Lower lobe of right lung (tissue), 2 donors: Measurements from ENCODE around the gene ENPP3. TPM values are rescaled to one million over a fixed set of nuclear protein-coding genes. Genes with fewer than 3 reads are reported as not detected.

Source experiments
- ATAC-seq, 2 donors: fragments of 200-7000 bp; cut with Tn5 transposase; one replicate each; pipeline ENCODE4 v1.9.1; 2020 to 2022; ENCODE audit warnings: mild to moderate bottlenecking in 2 of 2, moderate library complexity in 2 of 2
- DNase-seq: peaks from one replicate; pipeline ENCODE4 v3.0.0-alpha.2; 2020
- H3K27ac ChIP-seq: fragments of 200-600 bp; one replicate; pipeline ENCODE4 v1.8.0; 2022
- H3K27me3 ChIP-seq: fragments of 200-600 bp; one replicate; pipeline ENCODE4 v1.8.0; 2022; ENCODE audit warnings: low read depth
- H3K36me3 ChIP-seq: fragments of 200-600 bp; one replicate; pipeline ENCODE4 v1.8.0; 2022; ENCODE audit warnings: mild to moderate bottlenecking
- H3K4me1 ChIP-seq: fragments of 200-600 bp; one replicate; pipeline ENCODE4 v1.8.0; 2022
- H3K4me3 ChIP-seq: fragments of 200-600 bp; one replicate; pipeline ENCODE4 v1.8.0; 2022; ENCODE audit warnings: mild to moderate bottlenecking
- H3K9me3 ChIP-seq: fragments of 200-600 bp; one replicate; pipeline ENCODE4 v1.8.0; 2022
- intact Hi-C: fragments of 100-400 bp; cut with DNase I; formaldehyde crosslinking; loops from one replicate; pipeline ENCODE4 v1.11.0; 2022
- total RNA-seq: library from RNA; stranded (reverse); fragmentation: NEBNext Ultra II Directional; extraction: Animal tissue kit (Norgen Biotek cat#: 25700); gene quantifications from one replicate; pipeline ENCODE4 v1.2.1, GENCODE V29; 2021
- TF ChIP-seq, protein P1 (sequence below): fragments of 200-600 bp; IDR thresholded peaks from one replicate; pipeline ENCODE4 v1.8.0; 2022; ENCODE audit warnings: antibody characterized with exemption, mild to moderate bottlenecking
- donor health status: DM: no; HTN: yes; CAD: no; lungs with severe emphysema.

ENPP3 gene
- total RNA-seq, 1 donor from 2014 or later = 1.7 TPM

- H3K4me1 ChIP-seq = no peaks in the 10 kb centered on the region
- no peak for DNase-seq
- TF ChIP-seq, protein P1, sequence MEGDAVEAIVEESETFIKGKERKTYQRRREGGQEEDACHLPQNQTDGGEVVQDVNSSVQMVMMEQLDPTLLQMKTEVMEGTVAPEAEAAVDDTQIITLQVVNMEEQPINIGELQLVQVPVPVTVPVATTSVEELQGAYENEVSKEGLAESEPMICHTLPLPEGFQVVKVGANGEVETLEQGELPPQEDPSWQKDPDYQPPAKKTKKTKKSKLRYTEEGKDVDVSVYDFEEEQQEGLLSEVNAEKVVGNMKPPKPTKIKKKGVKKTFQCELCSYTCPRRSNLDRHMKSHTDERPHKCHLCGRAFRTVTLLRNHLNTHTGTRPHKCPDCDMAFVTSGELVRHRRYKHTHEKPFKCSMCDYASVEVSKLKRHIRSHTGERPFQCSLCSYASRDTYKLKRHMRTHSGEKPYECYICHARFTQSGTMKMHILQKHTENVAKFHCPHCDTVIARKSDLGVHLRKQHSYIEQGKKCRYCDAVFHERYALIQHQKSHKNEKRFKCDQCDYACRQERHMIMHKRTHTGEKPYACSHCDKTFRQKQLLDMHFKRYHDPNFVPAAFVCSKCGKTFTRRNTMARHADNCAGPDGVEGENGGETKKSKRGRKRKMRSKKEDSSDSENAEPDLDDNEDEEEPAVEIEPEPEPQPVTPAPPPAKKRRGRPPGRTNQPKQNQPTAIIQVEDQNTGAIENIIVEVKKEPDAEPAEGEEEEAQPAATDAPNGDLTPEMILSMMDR = peak; percentile 21
- no peak for ATAC-seq
- no peaks in the 10 kb centered on the region for H3K27me3 ChIP-seq
- H3K4me3 ChIP-seq = no peak overlapping the region
- intact Hi-C loops = no loop called here
- H3K36me3 ChIP-seq = peaks cover 100% of the 10 kb centered on the region
- no peaks in the 10 kb centered on the region for H3K9me3 ChIP-seq
- no peak overlapping the region for H3K27ac ChIP-seq
Measured at GRCh38 chr6:131597446-131597845, 39.7 kb upstream of the ENPP3 start.

DNA sequence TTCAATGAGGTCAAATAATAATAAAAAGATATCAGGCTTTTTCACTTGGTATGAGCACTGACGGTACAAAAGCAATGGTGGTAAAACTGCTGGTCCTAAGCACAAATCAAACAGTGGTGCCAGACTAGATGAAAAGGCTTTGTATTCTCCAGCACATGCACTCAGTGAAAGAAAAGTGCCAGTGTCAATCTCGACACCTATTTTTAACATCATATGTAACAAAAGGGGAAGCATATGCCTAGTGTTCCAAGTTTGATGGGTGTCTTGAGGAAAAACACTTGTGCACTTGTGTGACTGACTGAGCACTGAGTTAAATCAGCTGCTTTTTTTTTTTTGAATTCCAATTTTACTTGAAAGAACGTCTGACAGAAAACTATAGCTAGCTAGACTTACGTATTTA, 36.4 kb upstream of the ENPP3 start:
- peaks cover 100% of the 10 kb centered on the region for H3K36me3 ChIP-seq
- H3K4me3 ChIP-seq = no peak overlapping the region
- no peaks in the 10 kb centered on the region for H3K27me3 ChIP-seq
- no peak overlapping the region for H3K27ac ChIP-seq
- no peak for DNase-seq
- no peaks in the 10 kb centered on the region for H3K4me1 ChIP-seq
- TF ChIP-seq, protein P1 = no peak
- ATAC-seq = no peak
- no peaks in the 10 kb centered on the region for H3K9me3 ChIP-seq
- intact Hi-C loops = no loop called here

GRCh38 chr6:131602781-131603312, 34.3 kb upstream of the ENPP3 start:
- Histone ChIP-seq H3K27me3 (no peaks in the 10 kb centered on the region), H3K4me3 (no peak overlapping the region), H3K9me3 (no peaks in the 10 kb centered on the region), H3K27ac (no peak overlapping the region), H3K4me1 (no peaks in the 10 kb centered on the region), H3K36me3 (peaks cover 100% of the 10 kb centered on the region)
- no peak for ATAC-seq
- intact Hi-C loops = no loop called here
- DNase-seq = no peak
- TF ChIP-seq, protein P1 = no peak

DNA sequence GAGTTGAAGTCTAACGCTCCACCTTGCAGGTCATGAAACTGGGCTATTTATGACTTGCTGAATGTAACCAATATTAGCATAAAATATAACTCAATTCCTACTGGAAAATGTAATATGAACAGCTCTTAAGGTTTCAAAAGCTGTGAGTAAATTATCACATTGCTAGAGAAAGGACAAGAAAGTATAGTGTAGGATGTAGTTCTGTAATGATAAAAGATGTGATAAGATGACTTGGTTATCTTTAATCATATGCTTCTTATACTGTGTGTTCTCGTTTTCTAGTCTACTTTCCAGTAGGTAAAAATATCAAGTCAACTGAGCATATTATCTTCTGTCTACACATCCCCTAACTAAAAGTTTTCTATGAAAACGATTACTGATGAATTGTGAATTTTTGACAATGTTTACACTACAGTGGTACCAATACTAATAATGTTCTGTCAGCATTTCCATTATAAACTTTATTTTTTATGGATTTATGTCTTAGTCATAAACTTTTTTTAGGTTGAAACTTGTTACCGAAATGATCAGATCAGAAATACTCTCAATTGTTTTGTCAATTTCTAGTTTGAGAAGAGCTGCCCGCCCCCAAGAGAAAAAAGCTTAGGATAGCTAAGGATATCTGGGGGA, 23.7 kb upstream of the ENPP3 start:
- intact Hi-C loops = no loop called here
- Histone ChIP-seq H3K4me3 (no peak overlapping the region), H3K27me3 (no peaks in the 10 kb centered on the region), H3K27ac (no peak overlapping the region), H3K36me3 (peaks cover 100% of the 10 kb centered on the region), H3K4me1 (no peaks in the 10 kb centered on the region), H3K9me3 (no peaks in the 10 kb centered on the region)
- TF ChIP-seq, protein P1 = no peak
- DNase-seq (no peak), ATAC-seq (no peak)

DNA sequence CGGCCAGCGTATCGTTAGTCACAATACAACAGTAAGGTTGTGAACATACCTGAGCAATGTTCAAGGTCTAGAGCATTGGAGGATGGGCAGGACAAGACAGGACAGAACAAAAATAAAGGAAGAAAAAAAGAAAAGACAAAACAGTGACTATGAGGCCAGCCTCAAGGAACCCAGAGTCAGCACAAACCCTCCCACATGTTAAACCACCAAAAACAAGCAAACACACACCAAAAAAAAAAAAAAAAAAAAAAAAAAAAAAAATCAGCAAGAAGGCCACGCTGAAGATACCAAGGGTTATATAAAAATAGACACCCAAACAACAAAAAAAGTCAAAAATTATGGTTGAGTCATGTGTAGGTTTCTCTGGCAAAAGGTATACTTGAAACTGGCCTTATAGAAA, 21.8 kb upstream of the ENPP3 start:
- TF ChIP-seq, protein P1 = no peak
- H3K4me1 ChIP-seq = no peaks in the 10 kb centered on the region
- H3K4me3 ChIP-seq = no peak overlapping the region
- ATAC-seq = no peak
- intact Hi-C loops = no loop called here
- H3K27ac ChIP-seq = no peak overlapping the region
- H3K27me3 ChIP-seq = no peaks in the 10 kb centered on the region
- peaks cover 100% of the 10 kb centered on the region for H3K36me3 ChIP-seq
- DNase-seq = no peak
- H3K9me3 ChIP-seq = no peaks in the 10 kb centered on the region
